GM21515 (cell line): ENCODE results near the gene SMAD5.
A peak's percentile ranks its signal among the peaks of the same experiment; 100 is the strongest.

Experiments
- ATAC-seq: cut with Tn5 transposase; IDR thresholded peaks from one replicate; pipeline ENCODE4 v1.9.1; 2021; ENCODE audit not compliant: unreplicated experiment

SMAD5 gene

GRCh38 chr5:136114414-136115125 lies 18.1 kb upstream of the SMAD5 start:
- no peak for ATAC-seq

- no peak for ATAC-seq
Observed at GRCh38 chr5:136115183-136115865, 17.3 kb upstream of the SMAD5 start.

GRCh38 chr5:136120529-136120928 lies 12.1 kb upstream of the SMAD5 start:
- ATAC-seq = no peak

- ATAC-seq = no peak
Observed at GRCh38 chr5:136123236-136123768, 9.3 kb upstream of the SMAD5 start.

- ATAC-seq = no peak
Observed at GRCh38 chr5:136127560-136127959, 5.1 kb upstream of the SMAD5 start.

- ATAC-seq = no peak
Observed at GRCh38 chr5:136128481-136128880, 4.2 kb upstream of the SMAD5 start.

GRCh38 chr5:136129445-136129844 lies 3.2 kb upstream of the SMAD5 start:
- no peak for ATAC-seq

- ATAC-seq = no peak
Observed at GRCh38 chr5:136130581-136130980, 2.1 kb upstream of the SMAD5 start.

GRCh38 chr5:136132087-136132486 lies 558 bp upstream of the SMAD5 start:
- ATAC-seq = peak; percentile 17

GRCh38 chr5:136133222-136133921 lies 727 bp downstream of the SMAD5 start:
- peak; percentile 39 for ATAC-seq

GRCh38 chr5:136133922-136134379 lies 1.3 kb downstream of the SMAD5 start:
- no peak for ATAC-seq

- no peak for ATAC-seq
Observed at GRCh38 chr5:136134653-136135052, 2.0 kb downstream of the SMAD5 start.

GRCh38 chr5:136135536-136135935 lies 2.9 kb downstream of the SMAD5 start:
- no peak for ATAC-seq

- no peak for ATAC-seq
Observed at GRCh38 chr5:136137497-136138220, 5.0 kb downstream of the SMAD5 start.

- ATAC-seq = peak; percentile 69
Observed at GRCh38 chr5:136141561-136141960, 8.9 kb downstream of the SMAD5 start.

GRCh38 chr5:136143312-136143711 lies 10.7 kb downstream of the SMAD5 start:
- no peak for ATAC-seq

- no peak for ATAC-seq
Observed at GRCh38 chr5:136143763-136144162, 11.1 kb downstream of the SMAD5 start.

GRCh38 chr5:136145030-136145429 lies 12.4 kb downstream of the SMAD5 start:
- peak; percentile 67 for ATAC-seq

- ATAC-seq = no peak
Observed at GRCh38 chr5:136146201-136146600, 13.6 kb downstream of the SMAD5 start.

GRCh38 chr5:136147632-136148031 lies 15.0 kb downstream of the SMAD5 start:
- ATAC-seq = no peak

GRCh38 chr5:136149891-136150290 lies 17.2 kb downstream of the SMAD5 start:
- no peak for ATAC-seq
